HCT116 (cell line): ENCODE results near the gene CERS6.

Experiments
- CTCF ChIP-seq, 3 experiments: fragments of 200-600 bp in 1 of 3; sonication (generic) in 1 of 3; IDR thresholded peaks in 2 of 3; conservative IDR thresholded peaks in 1 of 3; 2 replicates each; pipeline ENCODE4 v1.5.1; 2012 to 2017; ENCODE audit warnings: low read depth in 2 of 3, low read length in 2 of 3, antibody characterized with exemption in 1 of 3, borderline replicate concordance in 1 of 3, control low read depth in 1 of 3, mild to moderate bottlenecking in 1 of 3, mixed read lengths in 1 of 3, mixed run types in 1 of 3, moderate library complexity in 1 of 3; ENCODE audit not compliant: insufficient read depth in 1 of 3
- EGR1 ChIP-seq: IDR thresholded peaks from 2 replicates; pipeline ENCODE4 v1.6.1; 2012; ENCODE audit warnings: low read depth
- ELF1 ChIP-seq: IDR thresholded peaks from 2 replicates; pipeline ENCODE4 v1.6.1; 2012; ENCODE audit warnings: low read depth, borderline replicate concordance
- EZH2phosphoT487 ChIP-seq: fragments of 200-600 bp; IDR thresholded peaks from 2 replicates; pipeline ENCODE4 v1.6.1; 2018; ENCODE audit warnings: antibody characterized with exemption, borderline replicate concordance
- POLR2A ChIP-seq: IDR thresholded peaks from 2 replicates; pipeline ENCODE4 v1.7.0; 2011; ENCODE audit warnings: borderline replicate concordance; ENCODE audit not compliant: insufficient read depth, insufficient read length; ENCODE audit errors: extremely low read depth
- POLR2AphosphoS5 ChIP-seq: IDR thresholded peaks from 2 replicates; pipeline ENCODE4 v1.6.1; 2011; ENCODE audit warnings: mild to moderate bottlenecking, low read depth, low read length, moderate library complexity
- RAD21 ChIP-seq: IDR thresholded peaks from 2 replicates; pipeline ENCODE4 v1.6.1; 2012; ENCODE audit warnings: low read depth, mild to moderate bottlenecking

DNA sequence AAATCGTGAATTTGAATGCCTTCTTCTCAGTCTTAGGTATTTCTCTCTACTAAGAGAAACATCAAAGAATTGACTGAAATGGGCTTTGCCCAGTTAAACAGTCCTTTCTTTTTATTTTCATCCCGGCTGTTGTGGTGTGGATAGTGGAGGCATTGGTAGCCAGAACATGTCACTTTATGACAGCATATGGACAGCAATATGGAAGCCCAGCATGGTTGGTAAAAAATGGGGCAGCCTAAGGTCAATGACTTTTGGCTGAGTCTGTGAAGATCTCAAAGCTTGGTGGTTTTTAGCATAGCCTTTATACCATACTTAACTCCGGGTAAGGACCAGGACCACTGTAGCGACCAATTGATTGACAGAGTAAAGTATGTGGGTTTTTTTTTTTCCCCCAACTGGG, 3.2 kb downstream of the CERS6 start:
- TF ChIP-seq CTCF (IDR thresholded peaks at IDR 0.05 in 2 of 3, conservative IDR thresholded peaks at IDR 0.05 in 1 of 3; ENCODE audit: borderline replicate concordance in 1 of 3, insufficient read depth in 1 of 3, low read depth in 2 of 3, low read length in 2 of 3) (no peak), POLR2AphosphoS5 (no peak), EGR1 (no peak), ELF1 (no peak), EZH2phosphoT487 (no peak), POLR2A (no peak), RAD21 (no peak)
